Stimulated activated CD4-positive, alpha-beta T cell treated with anti-CD3 and anti-CD28 coated beads, Interleukin-1b, Interleukin-23, amount 100 ng/mL, for 48 hours (primary cell): ENCODE results near the gene ACADS.
A peak's percentile ranks its signal among the peaks of the same experiment; 100 is the strongest.

Experiments used
- DNase-seq: peaks from one replicate; pipeline ENCODE4 v3.0.0-alpha.2; 2020

ACADS gene, protein sequence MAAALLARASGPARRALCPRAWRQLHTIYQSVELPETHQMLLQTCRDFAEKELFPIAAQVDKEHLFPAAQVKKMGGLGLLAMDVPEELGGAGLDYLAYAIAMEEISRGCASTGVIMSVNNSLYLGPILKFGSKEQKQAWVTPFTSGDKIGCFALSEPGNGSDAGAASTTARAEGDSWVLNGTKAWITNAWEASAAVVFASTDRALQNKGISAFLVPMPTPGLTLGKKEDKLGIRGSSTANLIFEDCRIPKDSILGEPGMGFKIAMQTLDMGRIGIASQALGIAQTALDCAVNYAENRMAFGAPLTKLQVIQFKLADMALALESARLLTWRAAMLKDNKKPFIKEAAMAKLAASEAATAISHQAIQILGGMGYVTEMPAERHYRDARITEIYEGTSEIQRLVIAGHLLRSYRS

DNA sequence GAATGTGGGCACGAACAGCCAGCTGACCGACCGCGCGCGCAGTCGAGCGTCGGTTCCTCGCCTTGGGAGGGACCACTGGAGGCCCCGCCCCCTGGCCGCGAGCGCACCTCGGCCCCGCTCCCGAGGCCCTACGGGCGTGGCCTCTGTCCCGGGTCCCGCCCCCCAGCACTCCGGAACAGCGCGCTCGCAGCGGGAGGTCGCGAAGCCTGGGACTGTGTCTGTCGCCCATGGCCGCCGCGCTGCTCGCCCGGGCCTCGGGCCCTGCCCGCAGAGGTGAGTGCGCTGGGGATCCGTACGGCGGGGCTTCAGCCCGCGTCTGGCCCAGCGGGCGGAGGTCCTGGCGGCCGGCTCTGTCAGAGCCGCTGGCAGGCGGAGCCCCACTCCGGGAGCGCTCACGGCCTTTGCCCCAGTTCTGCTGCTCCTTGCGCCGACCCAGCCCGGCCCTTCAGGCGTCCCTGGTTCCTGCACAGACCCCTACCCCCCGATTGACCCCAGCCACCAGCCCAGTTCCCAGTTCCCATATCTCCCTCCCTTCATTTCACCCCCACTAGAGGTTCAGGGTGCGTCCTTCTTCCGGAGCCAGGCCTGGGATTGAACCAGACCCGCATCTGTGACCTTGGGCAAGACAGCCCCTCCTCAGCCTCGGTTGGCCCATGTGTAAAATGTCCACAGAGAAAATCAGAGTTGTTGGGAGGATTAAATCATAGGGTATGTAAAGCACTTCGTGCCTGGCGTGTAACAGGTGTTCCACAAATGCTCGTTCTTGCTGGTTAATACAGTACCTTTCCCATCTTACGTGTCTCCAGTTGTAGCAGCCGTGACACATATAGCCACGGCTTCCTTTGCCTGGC lies at the start of gene ACADS:
ACADS (plus strand) TSS at position 168 of the 851 bp plus-strand sequence; CDS start at position 228, 60 bp downstream.
- DNase-seq: peak; percentile 85

DNA sequence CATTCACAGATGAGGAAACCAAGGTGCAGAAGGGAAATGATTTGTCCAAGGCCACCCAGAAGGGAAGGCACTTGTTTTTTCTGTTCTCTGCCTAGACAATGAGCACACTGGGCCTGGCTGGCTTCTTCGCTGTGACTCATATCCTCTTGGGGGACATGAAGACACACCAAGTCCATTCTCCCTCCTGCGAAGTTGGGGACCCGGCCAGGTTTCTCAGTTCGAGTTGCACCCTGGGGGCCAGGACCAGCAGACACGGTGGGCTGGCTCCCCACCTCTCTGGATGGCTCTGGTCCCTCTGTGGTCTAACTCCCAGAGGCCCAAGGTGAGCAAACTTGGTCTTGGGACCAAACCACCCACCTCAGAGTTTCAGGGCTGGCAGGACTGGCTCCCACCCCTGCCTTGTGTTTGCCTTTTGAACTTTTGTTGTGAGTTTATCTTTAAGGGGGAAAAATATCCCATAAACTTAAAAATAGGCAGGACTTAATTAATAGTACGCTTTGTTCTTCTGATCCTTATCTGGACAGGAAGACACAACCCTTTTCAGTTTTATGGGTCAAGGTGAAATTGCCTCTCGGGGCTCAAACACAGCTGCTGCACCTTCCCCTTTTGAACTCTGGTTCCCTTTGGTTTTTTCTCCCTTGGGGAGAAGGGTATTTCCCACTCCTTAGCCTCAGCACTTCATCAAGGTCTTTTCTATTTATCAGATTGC lies 47.7 kb upstream of the ACADS start:
- DNase-seq: peak; percentile 37

DNA sequence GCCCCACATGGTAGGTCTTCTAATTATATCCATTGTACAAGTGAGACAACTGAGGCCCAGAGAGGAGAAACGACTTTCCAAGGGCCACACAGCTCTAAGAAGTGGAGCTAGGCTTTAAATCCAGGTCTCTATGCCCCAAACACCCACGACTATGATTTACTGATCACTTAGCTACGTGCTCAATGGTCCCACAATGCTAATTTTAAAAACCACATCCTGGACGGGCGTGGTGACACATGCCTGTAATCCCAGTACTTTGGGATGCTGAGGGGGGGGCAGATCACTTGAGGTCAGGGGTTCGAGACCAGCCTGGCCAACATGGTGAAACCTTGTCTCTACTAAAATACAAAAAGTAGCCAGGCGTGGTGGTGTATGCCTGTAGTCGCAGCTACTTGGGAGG lies 47.1 kb upstream of the ACADS start:
- no peak for DNase-seq

DNA sequence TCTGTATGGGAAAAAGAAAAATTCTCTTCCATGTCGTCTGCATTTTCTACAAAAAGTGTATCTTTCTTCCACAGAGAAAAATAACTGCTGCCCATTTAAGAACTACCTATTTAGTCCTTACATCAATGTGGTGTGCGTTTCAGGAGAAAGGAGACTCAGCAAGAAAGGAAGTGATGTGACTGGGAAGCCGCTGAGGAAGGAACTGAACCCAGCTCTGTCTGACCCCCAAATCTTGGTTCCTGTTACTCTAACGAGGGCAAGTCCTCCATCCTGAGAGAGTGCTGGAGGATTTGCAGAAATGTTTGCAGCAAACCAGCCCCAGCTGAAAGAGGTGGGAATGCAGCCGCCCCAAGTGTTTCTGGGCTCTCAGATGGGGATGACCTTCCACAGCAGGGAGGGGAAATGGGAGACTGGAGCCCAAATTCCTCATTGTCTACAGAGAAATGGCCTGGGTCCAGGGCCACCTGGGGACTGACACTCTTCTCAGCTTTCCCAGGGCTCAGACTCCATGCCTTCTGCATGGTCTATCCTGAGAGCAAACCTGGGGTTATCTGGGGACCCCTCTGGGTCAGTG lies 45.4 kb upstream of the ACADS start:
- DNase-seq: no peak

DNA sequence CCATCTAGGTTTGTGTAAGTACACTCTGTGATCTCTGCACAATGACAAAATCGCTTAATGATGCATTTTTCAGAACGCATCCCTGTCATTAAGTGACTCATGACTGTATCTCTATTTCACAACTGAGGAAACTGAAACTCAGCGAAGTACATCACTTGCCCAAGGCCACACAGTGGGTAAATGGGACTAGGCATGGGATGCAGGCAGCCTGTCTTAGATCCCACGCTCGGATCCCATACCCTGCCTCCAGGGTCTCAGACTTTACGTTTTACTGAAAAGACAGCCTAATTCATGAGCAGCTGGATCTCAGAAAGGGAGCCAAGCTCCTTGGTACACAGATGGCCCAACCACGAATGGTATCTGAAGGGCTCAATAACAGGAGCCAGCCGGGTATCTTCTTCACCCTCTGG lies 41.1 kb upstream of the ACADS start:
- peak; percentile 7 for DNase-seq

DNA sequence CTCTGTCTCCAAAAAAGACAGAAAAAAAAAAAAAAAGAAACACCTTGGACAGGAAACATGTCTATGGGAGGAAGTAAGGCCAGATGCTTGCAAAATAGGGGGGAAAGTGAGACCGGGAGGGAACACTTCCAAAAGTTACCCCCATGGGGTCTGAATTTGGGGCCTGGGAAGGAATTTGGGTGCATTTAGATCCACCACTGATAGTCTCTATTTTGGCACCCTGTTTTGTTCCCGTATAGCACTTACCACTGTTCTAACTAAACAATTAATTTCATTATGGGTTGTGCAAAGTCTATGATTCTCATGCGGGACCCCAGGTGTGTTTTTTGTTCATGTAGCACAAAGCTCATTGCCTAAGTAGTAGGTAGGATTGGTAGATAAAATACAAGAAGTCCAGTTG lies 40.1 kb upstream of the ACADS start:
- DNase-seq: no peak

DNA sequence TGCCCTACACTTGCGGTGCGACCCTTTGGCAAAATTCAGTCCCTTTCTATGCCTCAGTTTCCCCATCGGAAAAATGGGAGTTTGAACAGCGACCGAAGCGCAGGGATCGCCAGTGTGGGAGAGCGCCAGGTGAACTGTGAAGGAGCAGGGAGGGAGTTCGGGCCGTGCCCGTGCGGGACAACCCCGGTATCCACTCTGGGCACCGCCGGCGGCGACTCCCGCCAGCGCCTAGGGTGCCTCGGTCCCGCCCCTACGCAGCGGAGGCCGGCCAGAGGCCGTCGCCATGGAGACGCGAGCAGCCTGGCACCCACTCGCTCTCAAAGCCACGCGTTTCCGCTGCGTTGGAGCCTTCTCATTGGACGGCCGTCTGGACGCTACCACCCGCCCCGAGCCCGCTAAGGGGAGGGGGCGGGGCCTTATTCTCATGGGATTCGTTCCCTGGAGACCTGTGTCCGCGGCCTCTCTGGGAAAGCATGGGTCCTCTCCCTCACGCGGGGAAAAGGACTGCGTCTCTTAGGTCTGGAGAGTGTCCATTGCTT lies 39.4 kb upstream of the ACADS start:
- peak; percentile 98 for DNase-seq

DNA sequence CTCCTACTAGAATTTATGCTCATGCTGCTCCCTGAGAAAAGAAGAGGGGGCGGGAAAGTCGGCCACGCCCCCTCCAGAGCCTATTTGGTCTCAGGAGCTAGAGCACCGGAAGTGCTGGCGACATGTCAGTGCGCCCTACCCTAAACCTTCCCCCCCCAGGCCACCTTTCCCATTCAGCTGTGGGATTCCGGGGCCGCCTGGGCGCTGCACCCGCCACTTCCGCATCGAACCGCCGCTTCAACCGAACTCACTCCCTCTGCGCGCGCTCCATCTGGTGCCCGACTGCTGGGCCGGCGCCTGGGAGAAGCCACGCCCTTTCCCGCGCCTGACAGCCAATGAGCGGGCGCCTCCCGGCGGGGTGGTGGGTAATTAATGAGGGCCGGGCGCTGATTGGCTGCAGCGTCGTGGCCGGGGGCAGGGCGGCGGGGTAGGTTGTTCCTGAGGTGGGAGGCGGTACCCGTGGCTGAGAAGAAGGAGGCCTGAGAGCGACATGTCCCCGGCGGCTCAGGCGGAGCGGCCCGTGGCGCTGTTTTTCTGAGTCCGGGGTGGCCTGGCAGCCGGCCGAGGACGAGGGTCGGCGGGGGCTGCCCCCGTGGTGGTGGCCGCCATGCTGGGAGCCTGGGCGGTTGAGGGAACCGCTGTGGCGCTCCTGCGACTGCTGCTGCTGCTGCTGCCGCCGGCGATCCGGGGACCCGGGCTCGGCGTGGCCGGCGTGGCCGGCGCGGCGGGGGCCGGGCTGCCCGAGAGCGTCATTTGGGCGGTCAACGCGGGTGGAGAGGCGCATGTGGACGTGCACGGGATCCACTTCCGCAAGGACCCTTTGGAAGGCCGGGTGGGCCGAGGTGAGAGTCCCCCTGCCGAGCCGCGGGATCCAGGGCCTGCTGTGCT lies 38.7 kb upstream of the ACADS start, which contains the start of gene MLEC:
MLEC (plus strand) TSS at position 460 of the 888 bp plus-strand sequence; CDS start at position 608, 148 bp downstream.
- peak; percentile 99 for DNase-seq

DNA sequence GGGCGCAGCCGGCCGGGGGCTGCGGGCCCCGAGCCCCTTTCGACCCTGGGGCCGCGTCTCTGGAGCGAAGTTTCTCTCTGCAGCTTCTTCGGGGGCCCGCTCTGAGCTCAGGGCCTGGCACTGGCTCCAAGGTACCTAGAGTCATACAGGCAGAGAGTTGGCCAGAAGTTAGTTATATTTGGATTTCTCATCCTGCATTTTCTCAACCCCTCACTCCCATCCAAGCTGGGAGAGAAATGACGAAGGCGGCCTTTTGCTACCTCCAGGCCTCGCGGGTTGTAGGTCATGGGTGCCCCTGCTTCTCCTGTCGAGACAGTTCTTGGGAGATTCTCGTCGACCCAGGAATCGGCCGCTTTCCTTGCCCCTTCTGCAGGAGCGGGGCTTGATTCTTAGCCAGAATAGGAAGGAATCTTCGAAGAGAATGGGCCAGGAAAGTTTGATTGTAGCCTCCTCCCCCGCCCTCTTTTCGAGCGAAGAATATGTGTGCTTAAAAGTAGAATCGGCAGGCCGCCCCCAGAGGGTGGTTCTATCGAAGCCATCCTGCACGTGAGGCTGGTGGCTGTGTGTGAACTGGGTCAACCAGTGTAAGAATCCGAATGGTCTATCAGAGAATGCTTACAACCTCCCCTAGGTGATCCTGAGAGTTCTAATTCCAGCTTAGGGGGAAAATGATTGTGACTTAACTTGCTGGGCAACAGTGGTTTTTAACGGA lies 37.9 kb upstream of the ACADS start:
- DNase-seq: peak; percentile 31

DNA sequence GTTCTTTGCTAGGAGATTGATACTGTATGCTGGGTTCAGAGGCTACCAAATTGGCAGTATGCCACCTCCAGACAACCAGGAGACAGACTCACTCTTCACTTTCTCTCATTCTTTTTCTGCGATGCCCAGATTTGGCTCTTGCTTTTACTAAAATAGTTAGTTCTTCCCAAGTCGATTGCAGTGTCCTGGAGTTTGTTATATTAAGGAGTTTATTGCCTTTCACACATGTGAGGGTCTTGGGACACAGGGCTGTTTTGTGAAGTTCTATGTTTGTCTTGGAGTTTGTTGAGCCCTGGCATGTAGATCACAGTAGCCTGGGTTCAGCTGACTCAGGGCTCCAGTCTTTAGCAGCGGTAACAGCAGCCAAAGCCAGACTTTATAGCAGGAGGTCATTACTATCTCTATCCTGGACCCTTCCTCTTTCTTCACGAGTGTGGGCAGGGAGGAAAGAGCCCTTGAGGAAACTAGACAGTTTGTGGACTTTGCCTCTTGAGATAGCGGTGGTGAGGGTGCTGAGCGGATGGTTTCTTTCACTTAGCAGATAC lies 37.0 kb upstream of the ACADS start:
- no peak for DNase-seq

DNA sequence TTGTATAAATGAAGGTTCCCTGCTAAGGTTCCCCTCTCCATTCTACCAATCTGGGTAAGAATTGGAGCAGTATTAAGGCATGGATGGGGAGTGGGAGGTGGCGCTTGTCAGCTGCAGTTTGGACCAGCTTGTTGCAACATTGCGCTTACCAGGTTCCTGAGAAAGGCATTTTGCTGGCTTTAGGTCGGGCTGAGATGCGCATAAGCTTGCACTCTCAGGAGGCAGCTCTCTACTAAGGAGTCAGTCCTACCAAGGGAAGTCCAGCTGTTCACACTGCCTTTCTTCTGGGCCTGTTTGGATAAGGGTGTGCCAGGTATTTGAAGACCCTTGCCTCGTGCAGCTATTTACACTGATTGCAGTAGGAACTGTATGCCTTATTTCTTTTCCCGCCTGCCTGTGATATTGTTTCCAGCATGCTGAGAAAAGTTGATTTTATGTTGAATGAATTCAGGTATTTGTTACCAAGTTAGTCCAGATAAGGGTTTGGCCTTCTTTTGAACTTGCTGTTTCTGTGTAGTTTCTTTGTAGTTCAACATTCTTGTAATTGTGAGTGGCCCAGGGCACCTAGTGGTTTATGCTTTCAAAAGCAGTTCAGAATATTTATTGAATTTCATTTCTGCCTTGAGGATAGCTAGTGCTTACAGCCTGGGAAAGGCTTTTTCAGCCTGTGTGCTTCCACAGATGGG lies 36.1 kb upstream of the ACADS start:
- no peak for DNase-seq

DNA sequence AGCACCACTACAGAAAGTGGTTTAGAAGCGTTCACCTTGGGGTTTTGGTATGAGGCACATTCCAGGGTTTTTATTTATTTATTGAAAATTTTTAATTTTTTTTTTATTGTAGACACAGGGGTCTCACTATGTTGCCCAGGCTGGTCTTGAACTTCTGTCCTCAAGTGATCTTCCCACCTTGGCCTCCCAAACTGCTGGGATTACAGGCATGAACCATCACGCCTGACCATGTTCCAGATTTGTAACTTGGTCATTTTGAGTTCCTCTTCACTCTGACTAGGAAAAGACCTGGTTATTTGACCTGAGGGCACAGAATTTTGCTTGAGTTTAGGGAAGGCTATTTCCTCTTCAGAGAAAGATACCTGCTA lies 35.6 kb upstream of the ACADS start:
- no peak for DNase-seq

DNA sequence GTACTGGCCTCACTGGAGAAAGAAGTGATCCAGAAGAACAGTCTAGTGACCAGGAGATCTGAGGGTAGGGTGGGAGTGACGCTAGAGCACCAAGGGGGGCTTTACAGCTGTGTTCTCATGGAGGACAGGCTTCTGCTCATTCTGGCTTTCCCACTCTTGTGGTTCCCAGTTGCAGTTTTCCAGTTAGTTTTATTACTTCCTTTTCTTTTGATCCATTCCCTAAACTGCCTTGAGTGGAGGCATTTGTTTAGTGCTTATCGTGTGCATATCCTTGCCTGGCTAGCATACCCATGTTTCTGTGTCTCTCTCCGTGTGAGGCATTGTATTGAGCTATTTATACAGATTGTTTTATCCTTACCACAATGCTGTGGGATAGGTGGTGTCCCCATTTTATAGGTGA lies 34.6 kb upstream of the ACADS start:
- no peak for DNase-seq

DNA sequence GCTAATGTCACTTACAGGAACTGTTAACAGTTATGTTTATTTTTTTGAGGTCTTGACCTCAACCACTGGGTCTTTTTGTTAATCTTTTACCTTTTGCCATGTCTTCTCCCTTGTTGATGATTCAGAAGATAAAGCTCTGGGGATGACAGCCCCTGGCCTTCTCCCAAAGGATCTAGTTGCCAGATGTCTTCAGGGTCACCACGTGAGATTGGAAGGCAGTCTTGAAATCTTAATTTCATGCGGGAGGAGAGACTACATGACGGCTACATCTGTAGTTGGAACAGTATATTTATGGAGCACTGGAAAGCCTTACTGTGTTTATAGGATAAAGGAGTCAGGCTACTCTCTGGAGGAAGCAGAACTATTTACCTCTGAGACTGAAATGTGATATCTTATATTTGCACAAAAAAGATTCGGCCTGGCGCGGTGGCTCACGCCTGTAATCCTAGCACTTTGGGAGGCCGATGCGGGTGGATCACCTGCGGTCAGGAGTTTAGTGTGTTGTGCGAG lies 33.0 kb upstream of the ACADS start:
- no peak for DNase-seq

DNA sequence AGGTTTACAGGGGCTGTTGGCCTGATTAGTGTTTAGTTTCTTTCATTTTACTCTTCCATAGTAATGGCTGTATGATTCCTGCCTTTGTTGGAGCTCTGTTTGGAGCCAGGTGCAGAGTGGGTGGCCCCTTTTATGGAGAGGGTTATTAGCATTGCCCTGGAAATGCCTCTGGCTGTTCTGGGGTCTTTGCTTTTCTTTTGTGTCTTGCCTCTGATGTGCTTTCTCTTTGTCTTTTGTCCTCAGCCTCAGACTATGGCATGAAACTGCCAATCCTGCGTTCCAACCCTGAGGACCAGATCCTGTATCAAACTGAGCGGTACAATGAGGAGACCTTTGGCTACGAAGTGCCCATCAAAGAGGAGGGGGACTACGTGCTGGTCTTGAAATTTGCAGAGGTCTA lies 31.8 kb upstream of the ACADS start:
- no peak for DNase-seq

DNA sequence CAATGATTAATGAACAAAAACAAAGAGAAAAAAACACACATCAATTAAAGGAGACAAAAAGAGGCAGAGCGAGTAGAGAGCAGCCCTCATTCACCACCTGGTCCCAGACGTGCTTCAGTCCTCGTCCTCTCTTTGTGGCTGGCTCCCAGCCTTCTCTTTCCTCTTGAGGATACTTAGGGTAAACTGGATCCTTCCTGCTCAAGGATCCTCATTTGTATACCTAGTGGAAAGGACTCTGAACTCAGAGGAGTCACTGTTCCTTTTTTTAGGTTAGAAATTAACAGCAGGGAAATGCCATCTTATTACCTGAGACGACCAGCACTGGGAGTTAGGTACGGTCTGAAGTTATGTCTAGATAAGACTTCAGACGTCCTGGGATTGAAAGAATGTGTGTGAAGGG lies 29.0 kb upstream of the ACADS start:
- DNase-seq: no peak

DNA sequence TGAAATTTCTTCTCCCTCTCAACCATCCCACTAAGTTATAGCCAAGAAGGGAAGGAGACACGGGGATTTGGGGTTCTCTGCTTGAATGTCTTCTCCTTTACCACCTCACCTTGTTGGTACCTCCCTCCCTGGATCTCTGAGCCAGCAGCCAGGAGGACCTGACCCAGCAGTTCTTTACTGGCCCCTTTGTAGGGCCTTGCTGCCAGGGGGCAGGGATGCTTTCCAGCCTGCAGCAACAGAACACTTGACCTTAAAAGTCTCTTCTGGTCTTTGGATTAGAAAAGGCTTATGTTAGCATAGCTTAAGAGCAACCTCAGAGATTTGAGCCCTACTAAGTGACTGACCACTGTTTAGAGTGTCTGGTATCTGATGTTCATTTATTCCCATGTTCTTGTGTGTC lies 28.3 kb upstream of the ACADS start:
- DNase-seq: no peak

DNA sequence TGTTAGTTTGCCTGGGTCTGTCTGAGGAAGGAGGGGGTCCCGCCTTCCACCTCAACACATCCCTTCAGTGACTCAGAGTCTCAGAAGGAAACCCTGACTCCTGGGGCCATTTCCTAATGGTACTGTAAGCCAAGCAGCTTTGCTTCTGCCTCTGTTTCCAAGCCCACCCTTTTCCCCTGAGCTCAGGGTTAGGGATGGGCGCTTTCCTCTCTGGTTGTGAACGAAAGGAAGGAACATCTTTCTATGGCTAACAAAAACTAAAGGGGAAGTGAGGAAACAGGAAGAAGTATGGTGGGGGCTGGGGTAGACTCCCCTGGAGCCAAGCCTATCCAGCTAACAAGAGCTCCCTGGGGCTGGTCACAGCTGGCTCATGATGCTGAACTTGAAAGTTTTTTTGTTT lies 27.0 kb upstream of the ACADS start:
- no peak for DNase-seq

DNA sequence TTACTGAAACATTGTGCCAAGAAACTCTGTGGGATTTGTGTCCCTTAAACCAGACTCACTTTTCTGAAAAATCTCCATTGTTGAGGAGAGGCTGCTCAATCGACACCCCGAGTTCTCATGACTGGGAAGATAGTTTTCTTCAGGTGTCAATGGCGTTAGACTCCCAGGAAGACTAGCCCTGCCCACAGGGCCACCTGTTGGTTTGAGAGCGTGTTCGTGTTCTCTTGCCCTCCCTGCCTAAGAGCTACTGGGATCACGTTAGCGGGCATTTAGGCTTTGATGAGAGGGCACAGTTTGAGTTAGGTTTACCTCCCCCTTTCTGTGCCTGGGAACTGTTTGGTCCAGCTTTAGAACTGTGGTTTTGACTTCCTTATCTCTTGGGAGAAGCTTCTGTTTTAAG lies 26.1 kb upstream of the ACADS start:
- no peak for DNase-seq

DNA sequence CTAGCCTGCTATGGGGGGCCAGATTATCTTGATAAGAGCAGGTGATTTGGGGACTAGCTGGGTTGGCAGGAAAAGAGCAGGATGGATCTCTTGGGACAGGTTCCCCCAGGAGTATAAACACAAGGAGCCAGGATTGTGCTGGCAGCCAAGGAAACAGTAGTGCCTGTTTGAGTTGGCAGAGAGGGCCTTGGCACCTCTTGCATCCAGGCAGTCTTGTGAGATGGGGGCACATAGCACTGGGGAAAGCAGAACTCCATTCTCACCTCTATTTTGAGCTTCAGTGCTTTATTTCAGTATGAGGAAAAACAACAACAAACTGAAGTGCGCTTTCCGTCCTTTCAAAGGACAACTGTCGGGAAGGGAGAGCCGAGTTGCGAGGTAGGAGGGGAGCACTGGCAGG lies 24.7 kb upstream of the ACADS start:
- no peak for DNase-seq
